K562 (cell line): ENCODE measurements around the gene TUBB8B. TPM values are rescaled to one million over a fixed set of nuclear protein-coding genes. Genes with fewer than 3 reads are reported as not detected.
"Not testable (repeated sequence)": the region's sequence is repeated elsewhere in the genome, so short reads cannot be mapped to it uniquely, and the experiment has no call there.

ENCODE experiments used
- ATAC-seq: fragments of 200-7000 bp; cut with Tn5 transposase; 3 replicates; pipeline ENCODE4 v1.9.1; 2020; ENCODE audit warnings: moderate library complexity
- BruUV-seq: library from RNA; stranded (reverse); fragments of 400-500 nt; replicated peaks from 2 replicates; lab custom pipeline; 2021; lab: Mats Ljungman, UMichigan
- CTCF ChIA-PET: fragments of 300-600 bp; formaldehyde crosslinking; extraction: SDS; loops from one replicate; lab custom pipeline; 2021; ENCODE audit warnings: low intra/inter-chr PET ratio; lab: Yijun Ruan, JAX
- POLR2A ChIA-PET: fragments of 300-600, 350-650 bp; sonication (Branson Sonifier 250); formaldehyde crosslinking; extraction: SDS; loops from one replicate; lab custom pipeline; 2021; ENCODE audit warnings: antibody characterized with exemption, inconsistent platforms; lab: Yijun Ruan, JAX
- DNase-seq, 4 experiments: peaks; one replicate each; pipeline versions ENCODE4 v3.0.0 to v3.0.0-alpha.2; 2011 to 2018; ENCODE audit warnings: low spot score in 3 of 4, mixed read lengths in 3 of 4; ENCODE audit errors: extremely low read depth in 1 of 4
- FAIRE-seq: peaks from 2 replicates; lab custom pipeline; 2011; peaks lifted over from hg19 to GRCh38; lab: Jason Lieb, UNC
- H2AFZ ChIP-seq: 2 replicates; pipeline ENCODE4 v1.6.0; 2011; ENCODE audit warnings: low read depth, low read length, control low read depth, inconsistent platforms
- H3K27ac ChIP-seq: fragments of 200-600 bp; 3 replicates; pipeline ENCODE4 v1.8.0; 2011; ENCODE audit warnings: low read depth, mild to moderate bottlenecking, control low read depth, inconsistent platforms, low read length, moderate library complexity, mixed read lengths; ENCODE audit errors: extremely low read depth
- H3K27me3 ChIP-seq, 2 experiments: fragments of 300-600 bp in 1 of 2; 2 replicates in 1 of 2; 3 replicates in 1 of 2; pipeline versions ENCODE4 v1.6.0 to v1.8.0; 2011; ENCODE audit warnings: inconsistent platforms in 2 of 2, low read length in 2 of 2, mild to moderate bottlenecking in 1 of 2, mixed read lengths in 1 of 2, moderate library complexity in 1 of 2; ENCODE audit not compliant: control insufficient read depth in 2 of 2, insufficient read depth in 2 of 2
- H3K36me3 ChIP-seq: fragments of 300-600 bp; 3 replicates; pipeline ENCODE4 v1.8.0; 2011; ENCODE audit warnings: mild to moderate bottlenecking, low read length, inconsistent platforms; ENCODE audit not compliant: control insufficient read depth, insufficient read depth
- H3K4me1 ChIP-seq, 2 experiments: fragments of 200-600 bp in 1 of 2; replicated peaks in 1 of 2; 2 replicates in 1 of 2; 3 replicates in 1 of 2; pipeline versions ENCODE4 v1.5.1 to v1.8.0; 2011; ENCODE audit warnings: inconsistent platforms in 2 of 2, low read length in 2 of 2, mild to moderate bottlenecking in 1 of 2, mixed read lengths in 1 of 2, moderate library complexity in 1 of 2; ENCODE audit not compliant: control insufficient read depth in 2 of 2, insufficient read depth in 2 of 2
- H3K4me2 ChIP-seq: 2 replicates; pipeline ENCODE4 v1.6.1; 2011; ENCODE audit warnings: low read length, control low read depth, inconsistent platforms, mixed read lengths; ENCODE audit not compliant: insufficient read depth
- H3K4me3 ChIP-seq: fragments of 200-600 bp; sonication (generic), shearing (Covaris generic); 2 replicates; pipeline ENCODE4 v1.5.1; 2016; ENCODE audit warnings: control low read depth, inconsistent platforms
- H3K79me2 ChIP-seq: fragments of 200-600 bp; 3 replicates; pipeline ENCODE4 v1.8.0; 2011; ENCODE audit warnings: low read length, inconsistent platforms; ENCODE audit not compliant: control insufficient read depth, insufficient read depth
- H3K9ac ChIP-seq, 2 experiments: 2 replicates each; pipeline versions ENCODE4 v1.6.0 to v1.6.1; 2011; ENCODE audit warnings: low read depth in 2 of 2, low read length in 2 of 2, control low read depth in 1 of 2, inconsistent platforms in 1 of 2, mild to moderate bottlenecking in 1 of 2, mixed read lengths in 1 of 2; ENCODE audit not compliant: insufficient read depth in 1 of 2
- H3K9me1 ChIP-seq: one replicate; pipeline ENCODE4 v1.6.0; 2011; ENCODE audit warnings: inconsistent platforms, mild to moderate bottlenecking, low read length, moderate library complexity; ENCODE audit not compliant: control insufficient read depth, insufficient read depth
- H3K9me3 ChIP-seq: replicated peaks from 2 replicates; pipeline ENCODE4 v1.5.1; 2011; ENCODE audit warnings: low read depth, low read length, inconsistent platforms; ENCODE audit not compliant: control insufficient read depth, insufficient read depth
- H4K20me1 ChIP-seq: replicated peaks from 2 replicates; pipeline ENCODE4 v1.6.1; 2011; ENCODE audit warnings: low read length, inconsistent platforms, mixed read lengths; ENCODE audit not compliant: control insufficient read depth, insufficient read depth
- CTBP1 ChIP-seq: fragments of 450-650 bp; IDR thresholded peaks from 2 replicates; pipeline ENCODE4 v1.6.1; 2016; ENCODE audit warnings: borderline replicate concordance
- CTCF ChIP-seq, 3 experiments: IDR thresholded peaks in 2 of 3; conservative IDR thresholded peaks in 1 of 3; 2 replicates each; pipeline ENCODE4 v1.5.1; 2011 to 2012; ENCODE audit warnings: low read length in 3 of 3, mild to moderate bottlenecking in 3 of 3, control low read depth in 2 of 3, improper control_type of control experiment in 1 of 3, inconsistent platforms in 1 of 3, low read depth in 1 of 3, mixed read lengths in 1 of 3, moderate library complexity in 1 of 3; ENCODE audit not compliant: insufficient read depth in 2 of 3
- CXXC5 ChIP-seq: fragments of 250-450 bp; sonication (Bioruptor Pico); IDR thresholded peaks from 2 replicates; pipeline ENCODE4 v1.8.0; 2022; ENCODE audit warnings: inconsistent platforms, mild to moderate bottlenecking, moderate library complexity
- HDAC1 ChIP-seq, 2 experiments: fragments of 450-650 bp; IDR thresholded peaks; 2 replicates each; pipeline ENCODE4 v1.6.1; 2016 to 2017; ENCODE audit warnings: inconsistent platforms in 1 of 2, mild to moderate bottlenecking in 1 of 2, moderate library complexity in 1 of 2
- HDAC2 ChIP-seq: fragments of 450-650 bp; IDR thresholded peaks from 2 replicates; pipeline ENCODE4 v1.6.1; 2016; ENCODE audit warnings: mild to moderate bottlenecking
- KDM1A ChIP-seq, 2 experiments: fragments of 450-650 bp; IDR thresholded peaks; 2 replicates each; pipeline ENCODE4 v1.6.1; 2016; ENCODE audit warnings: mild to moderate bottlenecking in 2 of 2
- PHF21A ChIP-seq: fragments of 450-650 bp; IDR thresholded peaks from 2 replicates; pipeline ENCODE4 v1.6.1; 2017; ENCODE audit warnings: low read depth, borderline replicate concordance
- RAD21 ChIP-seq, 2 experiments: fragments of 250-450 bp in 1 of 2; fragments of 450-650 bp in 1 of 2; sonication (Bioruptor Pico) in 1 of 2; formaldehyde crosslinking in 1 of 2; IDR thresholded peaks in 1 of 2; conservative IDR thresholded peaks in 1 of 2; 2 replicates each; pipeline versions ENCODE4 v1.4.0 to v1.8.0; 2020 to 2022; ENCODE audit warnings: mild to moderate bottlenecking in 2 of 2, moderate library complexity in 1 of 2
- RB1 ChIP-seq: fragments of 450-650 bp; IDR thresholded peaks from 2 replicates; pipeline ENCODE4 v1.6.1; 2017; ENCODE audit warnings: low read depth, mild to moderate bottlenecking
- RCOR1 ChIP-seq, 2 experiments: IDR thresholded peaks; 2 replicates each; pipeline ENCODE4 v1.6.1; 2012; ENCODE audit warnings: low read depth in 2 of 2, low read length in 2 of 2, borderline replicate concordance in 1 of 2, improper control_type of control experiment in 1 of 2
- WGBS: fragments of 100-300 bp; shearing (Covaris generic); methylation state at CpG from one replicate; pipeline ENCODE4 v1.1.6; 2016; ENCODE audit warnings: low coverage, mixed read lengths; ENCODE audit not compliant: insufficient coverage; ENCODE audit errors: missing lambda C conversion rate; 5-methylcytosine and 5-hydroxymethylcytosine counted together
- in situ Hi-C: fragments of 300-500 bp; cut with MboI; formaldehyde crosslinking; loops from 4 replicates; pipeline ENCODE4 v1.15.0; 2018; ENCODE audit warnings: inconsistent platforms, mixed read lengths
- intact Hi-C: fragments of 100-400 bp; cut with micrococcal nuclease; formaldehyde crosslinking; loops from 2 replicates; pipeline ENCODE4 v1.14.2; 2022
- polyA plus RNA-seq, 8 experiments: library from polyadenylated mRNA; depleted of rRNA in 4 of 8; stranded (reverse) in 5 of 8; unstranded in 3 of 8; fragments of >200 nt; fragmentation: Nextera tagmentation in 2 of 8; fragmentation: Illumina TruSeq in 1 of 8; extraction: Ambion mirVana in 2 of 8; extraction: Trizol in 1 of 8; gene quantifications; 2 replicates each; pipeline versions ENCODE4 v1.2.1 to v1.2.3, GENCODE V29; 2011 to 2014; ENCODE audit warnings: inconsistent platforms in 1 of 8, missing spikeins in 1 of 8
- total RNA-seq, 7 experiments: library from RNA; depleted of rRNA in 6 of 7; stranded (reverse); fragments of >200 nt in 6 of 7; fragmentation: Illumina TruSeq in 2 of 7; extraction: Trizol in 2 of 7; gene quantifications; 2 replicates each; pipeline versions ENCODE4 v1.2.1 to v1.2.3, GENCODE V29; 2011 to 2021; ENCODE audit warnings: low replicate concordance in 1 of 7

TUBB8B gene
- total and polyA plus RNA-seq, 9 of the 15 experiments (the other 6 are each of a cell fraction or from before 2014, with no cell fraction given): 0.08 TPM; not detected in 8

- POLR2A ChIA-PET: interaction anchor here (0.6 kb wide), 1 partner anchor 86 kb away, joined by 5 read pairs; no protein-coding TSS in a partner anchor
- H4K20me1 ChIP-seq, H3K79me2 ChIP-seq, CTCF ChIA-PET, H3K36me3 ChIP-seq, H3K9me1 ChIP-seq, FAIRE-seq, in situ Hi-C loops, intact Hi-C loops, H3K9me3 ChIP-seq, BruUV-seq, H3K27ac ChIP-seq: not testable (repeated sequence)
- Histone ChIP-seq H3K4me3 (peak overlapping the region; percentile 18; the same call in 1 of the 2 replicates), H3K4me1 (peaks cover 0 to 16% of the 10 kb centered on the region in 2 experiments; a peak in 2 of 5 replicates), H3K27me3 (peaks cover 5 to 18% of the 10 kb centered on the region in 2 experiments; a peak in 3 of 5 replicates), H3K9ac (peak overlapping the region in 1 of 2 experiments; percentile 50; a peak in 1 of 4 replicates), H3K4me2 (peak overlapping the region; percentile 50), H2AFZ (peak overlapping the region; percentile 51; the same call in 1 of the 2 replicates)
- peak; percentile 71 for ATAC-seq
- TF ChIP-seq HDAC2 (peak; percentile 60; the same call in 1 of the 2 replicates), RCOR1 (IDR thresholded peaks at IDR 0.05; ENCODE audit: borderline replicate concordance in 1 of 2, low read depth in 2 of 2, low read length in 2 of 2) (peak; percentile 41 to 71; a peak in 1 of 4 replicates), CTCF (IDR thresholded peaks at IDR 0.05 in 2 of 3, conservative IDR thresholded peaks at IDR 0.05 in 1 of 3; ENCODE audit: insufficient read depth in 2 of 3, low read depth in 1 of 3, low read length in 3 of 3) (peak in 2 of 3 experiments; percentile 41 to 70; a peak in 5 of 6 replicates), CXXC5 (CRISPR knock-in tag) (peak; percentile 20; the same call in 1 of the 2 replicates), CTBP1 (peak; percentile 45; the same call in 1 of the 2 replicates), KDM1A (IDR thresholded peaks at IDR 0.05) (peak; percentile 97), HDAC1 (IDR thresholded peaks at IDR 0.05) (peak in 1 of 2 experiments; percentile 70; a peak in 2 of 4 replicates), RB1 (peak; percentile 47; the same call in 1 of the 2 replicates), RAD21 (CRISPR knock-in tag; conservative IDR thresholded peaks at IDR 0.05 in 1 of 2, IDR thresholded peaks at IDR 0.05 in 1 of 2) (peak in 1 of 2 experiments; percentile 52; a peak in 2 of 4 replicates), PHF21A (peak; percentile 89; the same call in 1 of the 2 replicates)
- DNase-seq: peak in 1 of 4 experiments; percentile 4
- 6% methylated on average over 39 of the region's 48 CpGs for WGBS
These were observed 23.9 kb upstream of the TUBB8B start for GRCh38 chr18:73181-73777.
